RWPE1 (cell line): ENCODE data around the gene TOP1.

Experiments
- CTCF ChIA-PET: fragments of 350-600 bp; sonication (Branson Sonifier 250); formaldehyde crosslinking; extraction: SDS; loops from one replicate; lab custom pipeline; 2021; lab: Yijun Ruan, JAX
- POLR2A ChIA-PET: fragments of 400-600 bp; formaldehyde crosslinking; extraction: SDS; loops from one replicate; lab custom pipeline; 2020; ENCODE audit warnings: antibody characterized with exemption; ENCODE audit not compliant: low non-redundant PET; lab: Yijun Ruan, JAX
- DNase-seq: peaks from one replicate; pipeline ENCODE4 v3.0.0; 2012; ENCODE audit warnings: low spot score
- H3K27ac ChIP-seq: fragments of 450-650 bp; 2 replicates; pipeline ENCODE4 v1.5.1; 2017
- CTCF ChIP-seq: fragments of 450-650 bp; conservative IDR thresholded peaks from 2 replicates; pipeline ENCODE4 v1.5.1; 2017; ENCODE audit warnings: low read depth, mild to moderate bottlenecking

TOP1 gene

GRCh38 chr20:41142245-41142644, 113.6 kb downstream of the TOP1 start:
- POLR2A ChIA-PET = interaction anchor here (0.7 kb wide), 1 partner anchor 98 kb away, joined by 3 read pairs; no protein-coding TSS in a partner anchor
- DNase-seq = no peak
- TF ChIP-seq CTCF = no peak
- no peak overlapping the region for H3K27ac ChIP-seq
- CTCF ChIA-PET = interaction anchor here (0.6 to 1.8 kb wide), 5 partner anchors 8 to 198 kb away, joined by 3 to 12 read pairs (median 4); partner anchors contain the start of gene LPIN3

- CTCF ChIA-PET = interaction anchor here (0.8 to 1.8 kb wide), 5 partner anchors 9 to 197 kb away, joined by 3 to 12 read pairs (median 4); partner anchors contain the start of gene LPIN3
- H3K27ac ChIP-seq = peak overlapping the region; percentile 12; the same call in 1 of the 2 replicates
- no peak for TF ChIP-seq CTCF
- POLR2A ChIA-PET = no interaction called here
- no peak for DNase-seq
Measured at GRCh38 chr20:41142919-41143318, 114.3 kb downstream of the TOP1 start.

GRCh38 chr20:41143354-41143753, 114.7 kb downstream of the TOP1 start:
- POLR2A ChIA-PET = no interaction called here
- no peak for DNase-seq
- CTCF ChIA-PET = interaction anchor here (0.8 kb wide), 2 partner anchors 30 to 175 kb away, joined by 4 read pairs; no protein-coding TSS in a partner anchor
- no peak for TF ChIP-seq CTCF
- H3K27ac ChIP-seq = peak overlapping the region; percentile 12; the same call in 1 of the 2 replicates

GRCh38 chr20:41145317-41145716, 116.7 kb downstream of the TOP1 start:
- POLR2A ChIA-PET = interaction anchor here (1.0 kb wide), 1 partner anchor 15 kb away, joined by 3 read pairs; no protein-coding TSS in a partner anchor
- TF ChIP-seq CTCF = no peak
- no peak for DNase-seq
- CTCF ChIA-PET = interaction anchor here (0.9 kb wide), 1 partner anchor 10 kb away, joined by 4 read pairs; no protein-coding TSS in a partner anchor
- H3K27ac ChIP-seq = peak overlapping the region; percentile 30; the same call in 1 of the 2 replicates

GRCh38 chr20:41145821-41146620, 117.4 kb downstream of the TOP1 start:
- ChIA-PET CTCF (interaction anchor here (0.9 to 1.0 kb wide), 3 partner anchors 11 to 27 kb away, joined by 4 read pairs; no protein-coding TSS in a partner anchor), POLR2A (interaction anchor here (1.0 kb wide), 1 partner anchor 14 kb away, joined by 3 read pairs; no protein-coding TSS in a partner anchor)
- no peak for DNase-seq
- no peak for TF ChIP-seq CTCF
- peak overlapping the region; percentile 30 for H3K27ac ChIP-seq

GRCh38 chr20:41147767-41148191, 119.2 kb downstream of the TOP1 start:
- DNase-seq = no peak
- CTCF ChIA-PET = interaction anchor here (0.6 kb wide), 2 partner anchors 9 to 37 kb away, joined by 3 read pairs; no protein-coding TSS in a partner anchor
- H3K27ac ChIP-seq = peak overlapping the region; percentile 26
- POLR2A ChIA-PET = no interaction called here
- TF ChIP-seq CTCF = no peak
